Measurements from ENCODE around the gene METTL26.

Gene METTL26

DNA sequence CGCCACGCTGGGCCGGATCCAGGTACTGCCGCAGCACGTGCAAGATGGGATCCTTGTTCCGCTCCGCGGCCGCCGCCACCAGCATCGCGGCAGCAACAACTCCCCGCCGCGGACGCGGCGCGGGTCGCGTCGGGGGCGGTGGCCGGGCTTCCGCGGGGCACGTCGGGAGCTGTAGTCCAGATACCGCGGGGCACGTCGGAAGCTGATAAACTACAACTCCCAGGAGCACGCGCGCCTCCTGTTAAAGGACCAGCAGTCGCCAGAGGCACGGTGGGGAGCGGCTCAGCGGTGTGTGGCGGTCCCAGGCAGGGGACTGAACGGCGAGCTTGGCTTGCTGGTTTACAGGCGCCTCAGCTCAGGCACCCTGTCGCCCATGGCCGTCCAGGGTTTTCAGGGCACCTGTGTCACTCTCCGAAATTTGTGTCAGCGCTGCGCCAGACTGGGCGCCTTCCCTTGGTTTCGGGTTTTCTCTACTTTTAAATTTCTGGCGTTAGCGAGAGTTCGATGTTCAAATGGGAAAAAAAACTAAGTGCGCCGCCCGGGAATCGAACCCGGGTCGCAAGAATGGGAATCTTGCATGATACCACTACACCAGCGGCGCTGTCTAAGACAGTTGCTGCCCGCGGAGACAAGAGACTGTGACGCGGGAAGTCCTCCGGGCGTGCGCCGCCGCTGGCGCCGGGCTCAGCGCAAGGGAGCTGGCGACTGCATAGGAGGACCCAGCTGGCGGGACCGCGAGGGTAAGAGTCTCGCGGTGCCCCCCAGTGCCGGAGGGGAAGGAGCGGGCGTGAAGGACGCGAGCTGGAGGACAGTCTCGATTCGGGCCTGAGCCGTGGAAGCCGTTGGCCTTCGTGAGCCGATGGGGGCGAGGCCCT lies at the start of gene METTL26:
METTL26 (minus strand) TSS at position 100 of the 875 bp plus-strand sequence; CDS start at position 85, 15 bp downstream.
- peak; percentile 66 for DNase-seq

DNA sequence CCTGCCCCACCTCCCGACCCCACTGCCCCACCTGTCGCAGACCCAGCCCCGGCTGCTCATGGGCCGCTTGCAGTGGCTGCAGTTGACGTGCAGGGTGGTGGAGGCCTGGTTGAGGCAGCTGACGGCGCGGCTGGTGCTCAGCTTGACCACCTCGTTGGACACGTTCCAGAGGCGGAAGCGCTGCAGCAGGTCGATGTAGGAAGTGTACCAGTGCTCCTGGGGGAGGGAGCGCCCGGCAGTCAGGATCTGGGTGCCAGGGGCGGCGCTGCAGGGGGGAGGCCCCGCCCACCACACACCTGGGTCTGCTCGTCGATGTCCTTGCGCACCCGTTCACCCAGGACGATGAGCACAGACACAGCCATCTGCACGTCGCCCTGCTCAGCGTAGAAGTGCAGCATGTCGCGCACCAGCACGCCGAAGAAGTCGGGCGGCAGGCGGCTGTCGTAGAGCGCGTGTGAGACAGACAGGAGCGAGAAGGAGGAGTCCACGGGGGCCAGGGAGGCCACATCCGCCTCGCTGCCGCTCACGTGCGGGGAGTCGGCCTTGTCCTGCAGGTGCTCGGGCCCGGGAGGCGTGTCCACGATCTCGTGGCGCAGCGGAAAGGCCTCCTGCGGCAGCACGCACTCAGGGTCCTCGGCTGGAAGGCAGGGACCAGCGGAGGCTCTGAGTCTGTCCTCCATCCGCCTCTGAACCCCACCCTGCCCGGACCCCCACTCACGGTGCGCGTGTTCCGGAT lies 49.0 kb upstream of the METTL26 start:
- DNase-seq = no peak

DNA sequence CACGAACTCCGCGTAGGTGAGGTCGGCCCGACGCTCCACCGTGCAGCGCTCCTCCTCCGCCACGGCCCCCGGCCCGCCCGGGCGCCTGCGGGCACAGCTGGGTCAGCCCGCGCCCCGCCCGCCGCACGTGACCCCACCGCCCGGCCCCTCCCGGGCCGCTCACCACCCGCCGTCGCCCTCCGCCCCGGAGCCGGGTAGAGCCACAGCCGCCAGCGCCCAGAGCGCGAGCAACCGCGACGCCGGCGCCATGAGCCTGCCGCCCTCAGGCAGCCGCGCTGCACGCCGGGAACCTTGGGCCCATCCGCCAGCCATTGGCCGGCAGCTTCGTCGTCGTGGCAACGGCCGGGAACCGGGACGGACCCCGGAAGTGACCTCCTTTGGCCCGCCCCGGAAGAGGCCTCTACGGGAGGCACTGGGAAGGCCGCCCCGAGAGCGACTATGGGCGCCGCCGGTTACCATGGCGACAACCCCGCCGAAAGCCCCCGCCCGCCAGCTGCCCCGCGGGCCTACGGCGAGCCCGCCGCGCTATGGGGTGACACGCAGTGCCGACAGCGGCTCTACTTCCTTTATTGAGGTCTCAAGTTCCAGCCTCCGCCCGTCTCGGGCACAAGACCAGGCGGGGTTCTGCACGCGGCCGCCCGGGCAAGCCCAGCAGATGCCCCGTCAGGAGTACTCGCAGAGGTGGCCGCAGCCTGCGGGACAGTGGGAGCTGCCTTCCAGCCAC lies 48.1 kb upstream of the METTL26 start, which contains the start of gene JMJD8:
JMJD8 (minus strand) TSS at position 264 of the 724 bp plus-strand sequence; CDS start at position 249, 15 bp downstream.
- DNase-seq = peak; percentile 85

DNA sequence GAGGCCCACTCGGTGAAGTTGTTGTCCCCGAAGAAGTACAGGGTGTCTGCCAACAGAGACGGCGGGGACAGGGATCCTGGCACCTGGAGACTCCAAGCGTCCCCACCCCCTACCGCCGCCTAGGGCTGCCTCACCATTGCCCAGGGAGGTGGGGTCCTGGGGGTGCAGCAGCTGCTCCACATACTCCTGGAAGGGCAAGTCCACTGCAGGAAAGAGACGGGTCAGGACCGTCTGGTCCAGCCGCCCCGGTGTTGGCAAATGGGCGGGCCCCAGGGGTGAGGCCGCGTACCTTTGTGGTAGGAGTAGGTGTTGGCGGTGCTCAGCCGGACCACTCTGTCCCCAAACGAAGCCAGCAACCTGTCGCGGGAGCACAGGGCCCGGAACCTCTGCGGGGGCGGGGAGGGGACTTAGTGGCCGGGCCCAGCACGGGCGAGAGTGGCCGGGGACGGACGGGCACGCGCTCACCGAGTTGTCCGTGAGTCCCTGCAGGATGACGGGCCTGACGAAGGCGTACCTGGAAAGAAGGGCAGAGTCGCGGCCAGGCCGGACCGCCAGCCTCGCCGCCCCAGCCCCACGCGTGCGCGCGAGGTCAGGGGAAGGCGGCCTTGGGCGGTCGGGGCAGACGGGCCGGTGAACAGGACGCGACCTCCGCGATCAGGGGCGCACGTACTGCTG lies 47.4 kb upstream of the METTL26 start:
- DNase-seq = no peak

DNA sequence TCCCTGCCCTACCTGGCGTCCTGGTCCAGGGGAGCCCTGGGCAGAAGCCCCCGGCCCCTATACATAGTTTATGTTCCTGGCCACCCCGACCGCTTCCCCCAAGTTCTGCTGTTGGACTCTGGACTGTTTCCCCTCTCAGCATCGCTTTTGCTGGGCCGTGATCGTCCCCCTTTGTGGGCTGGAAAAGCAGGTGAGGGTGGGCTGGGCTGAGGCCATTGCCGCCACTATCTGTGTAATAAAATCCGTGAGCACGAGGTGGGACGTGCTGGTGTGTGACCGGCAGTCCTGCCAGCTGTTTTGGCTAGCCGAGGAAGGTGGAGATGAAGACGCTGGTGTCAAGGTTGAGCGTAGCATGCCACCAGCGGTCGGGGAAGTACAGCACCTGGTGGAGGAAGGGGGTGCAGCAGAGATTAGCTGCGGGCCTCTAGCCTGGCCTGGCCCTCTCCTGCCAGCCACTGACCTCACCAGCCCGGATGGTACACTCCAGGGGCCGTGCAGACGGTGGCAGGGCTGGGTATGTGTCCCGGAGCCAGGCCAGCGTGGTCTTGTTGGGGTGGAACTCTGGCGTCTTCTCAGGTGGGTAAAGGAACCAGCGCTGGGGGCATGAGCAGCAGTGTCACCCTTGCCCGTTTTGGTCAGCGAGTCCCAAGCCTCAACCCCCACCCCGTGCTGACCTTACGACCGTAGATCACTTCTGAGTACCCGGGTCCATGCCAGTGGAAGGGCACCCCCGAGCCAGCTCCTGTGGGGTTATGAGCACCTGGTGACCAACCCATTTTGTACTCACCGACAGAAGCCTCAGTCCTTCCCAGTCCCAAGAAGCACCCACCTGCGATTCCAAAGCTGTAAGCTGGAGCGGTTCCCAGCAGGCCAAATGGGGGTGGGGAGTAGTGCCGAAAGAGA lies 46.6 kb upstream of the METTL26 start:
- no peak for DNase-seq

DNA sequence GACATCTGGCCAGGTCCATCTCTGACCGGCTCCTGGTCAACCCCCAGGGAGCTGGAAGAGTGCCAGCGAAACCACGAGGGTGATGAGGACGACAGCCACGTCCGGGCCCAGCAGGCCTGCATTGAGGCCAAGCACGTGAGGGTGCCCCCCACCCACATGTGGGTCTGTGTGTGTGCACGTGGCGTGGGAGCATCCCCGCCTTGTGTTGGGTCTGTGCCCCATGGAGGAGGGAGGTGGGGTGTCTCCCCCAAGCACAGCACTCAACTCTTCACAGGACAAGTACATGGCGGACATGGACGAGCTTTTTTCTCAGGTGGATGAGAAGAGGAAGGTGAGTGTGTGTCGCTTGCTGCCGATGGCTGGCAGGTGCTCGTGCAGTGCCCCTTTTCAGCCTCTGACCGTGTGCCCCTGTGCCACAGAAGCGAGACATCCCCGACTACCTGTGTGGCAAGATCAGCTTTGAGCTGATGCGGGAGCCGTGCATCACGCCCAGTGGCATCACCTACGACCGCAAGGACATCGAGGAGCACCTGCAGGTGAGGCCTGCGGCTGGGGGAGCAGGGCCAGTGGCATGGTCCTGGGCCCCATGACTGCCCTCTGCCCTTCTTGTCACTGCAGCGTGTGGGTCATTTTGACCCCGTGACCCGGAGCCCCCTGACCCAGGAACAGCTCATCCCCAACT lies 45.8 kb upstream of the METTL26 start:
- no peak for DNase-seq

DNA sequence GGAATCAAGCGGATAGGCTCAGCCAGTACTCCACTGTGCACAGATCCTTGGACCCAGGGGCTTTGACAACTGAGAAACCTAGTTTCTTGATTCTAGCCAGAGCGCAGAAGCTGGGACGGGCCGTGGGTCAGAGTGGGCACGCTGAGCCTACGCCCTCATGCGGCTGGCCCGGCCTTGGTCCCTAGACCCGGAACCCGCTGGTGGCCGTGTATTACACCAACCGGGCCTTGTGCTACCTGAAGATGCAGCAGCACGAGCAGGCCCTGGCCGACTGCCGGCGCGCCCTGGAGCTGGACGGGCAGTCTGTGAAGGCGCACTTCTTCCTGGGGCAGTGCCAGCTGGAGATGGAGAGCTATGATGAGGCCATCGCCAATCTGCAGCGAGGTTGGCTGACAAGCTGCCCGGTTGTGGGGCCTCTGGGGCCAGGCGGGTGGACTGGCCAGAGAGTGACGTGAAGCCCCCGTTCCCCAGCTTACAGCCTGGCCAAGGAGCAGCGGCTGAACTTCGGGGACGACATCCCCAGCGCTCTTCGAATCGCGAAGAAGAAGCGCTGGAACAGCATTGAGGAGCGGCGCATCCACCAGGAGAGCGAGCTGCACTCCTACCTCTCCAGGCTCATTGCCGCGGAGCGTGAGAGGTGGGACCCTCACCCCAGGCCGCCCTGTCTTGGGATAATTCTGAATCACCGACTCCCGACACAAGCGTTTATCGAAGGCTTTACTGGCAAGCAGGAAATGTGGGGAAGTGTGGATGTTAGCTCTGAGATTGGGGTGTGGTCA lies 45.1 kb upstream of the METTL26 start:
- DNase-seq = no peak

DNA sequence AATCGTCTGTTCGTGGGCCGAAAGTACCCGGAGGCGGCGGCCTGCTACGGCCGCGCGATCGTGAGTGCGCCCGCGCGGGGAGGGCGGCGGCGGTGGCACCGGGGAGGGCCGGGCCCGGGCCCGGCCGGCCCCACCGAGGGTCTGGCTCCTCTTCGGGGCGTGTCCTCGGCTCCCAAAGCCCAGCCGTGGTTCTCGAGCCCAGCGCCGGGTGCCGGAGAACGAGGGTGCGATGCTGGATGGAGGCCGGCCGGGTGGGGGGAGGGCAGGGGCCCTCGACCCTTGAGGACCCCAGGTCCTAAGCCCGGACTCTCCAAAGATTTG lies 44.5 kb upstream of the METTL26 start:
- no peak for DNase-seq

DNA sequence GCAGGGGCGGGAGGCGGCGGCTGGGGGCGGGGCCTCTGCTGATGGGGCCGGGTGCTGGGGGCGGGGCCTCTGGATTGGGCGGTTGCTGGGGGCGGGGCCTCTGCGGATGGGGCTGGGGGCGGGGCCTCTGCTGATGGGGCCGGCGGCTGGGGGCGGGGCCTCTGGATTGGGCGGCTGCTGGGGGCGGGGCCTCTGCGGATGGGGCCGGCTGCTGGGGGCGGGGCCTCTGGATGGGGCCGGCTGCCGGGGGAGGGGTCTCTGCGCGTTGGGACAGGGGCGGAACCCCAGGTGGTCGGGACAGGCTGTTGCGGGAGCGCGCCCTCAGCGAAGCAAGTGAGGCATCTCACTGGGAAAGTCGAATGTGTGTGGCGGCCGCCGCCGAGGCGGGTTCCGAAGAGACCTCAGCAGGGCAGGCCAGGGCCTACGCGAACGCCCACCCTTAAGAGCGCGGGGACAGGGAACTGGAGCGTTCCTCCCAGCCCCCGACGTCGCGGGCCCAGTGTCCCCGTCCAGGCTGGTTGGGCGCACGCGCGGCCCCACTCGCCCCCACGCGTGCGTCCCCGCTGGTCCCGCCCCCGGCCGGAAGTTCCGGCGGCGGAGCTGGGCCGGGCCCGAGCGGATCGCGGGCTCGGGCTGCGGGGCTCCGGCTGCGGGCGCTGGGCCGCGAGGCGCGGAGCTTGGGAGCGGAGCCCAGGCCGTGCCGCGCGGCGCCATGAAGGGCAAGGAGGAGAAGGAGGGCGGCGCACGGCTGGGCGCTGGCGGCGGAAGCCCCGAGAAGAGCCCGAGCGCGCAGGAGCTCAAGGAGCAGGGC lies 43.9 kb upstream of the METTL26 start, which contains the start of gene STUB1:
STUB1 (plus strand) TSS at position 597 of the 811 bp plus-strand sequence; CDS start at position 713, 116 bp downstream.
- DNase-seq = no peak

DNA sequence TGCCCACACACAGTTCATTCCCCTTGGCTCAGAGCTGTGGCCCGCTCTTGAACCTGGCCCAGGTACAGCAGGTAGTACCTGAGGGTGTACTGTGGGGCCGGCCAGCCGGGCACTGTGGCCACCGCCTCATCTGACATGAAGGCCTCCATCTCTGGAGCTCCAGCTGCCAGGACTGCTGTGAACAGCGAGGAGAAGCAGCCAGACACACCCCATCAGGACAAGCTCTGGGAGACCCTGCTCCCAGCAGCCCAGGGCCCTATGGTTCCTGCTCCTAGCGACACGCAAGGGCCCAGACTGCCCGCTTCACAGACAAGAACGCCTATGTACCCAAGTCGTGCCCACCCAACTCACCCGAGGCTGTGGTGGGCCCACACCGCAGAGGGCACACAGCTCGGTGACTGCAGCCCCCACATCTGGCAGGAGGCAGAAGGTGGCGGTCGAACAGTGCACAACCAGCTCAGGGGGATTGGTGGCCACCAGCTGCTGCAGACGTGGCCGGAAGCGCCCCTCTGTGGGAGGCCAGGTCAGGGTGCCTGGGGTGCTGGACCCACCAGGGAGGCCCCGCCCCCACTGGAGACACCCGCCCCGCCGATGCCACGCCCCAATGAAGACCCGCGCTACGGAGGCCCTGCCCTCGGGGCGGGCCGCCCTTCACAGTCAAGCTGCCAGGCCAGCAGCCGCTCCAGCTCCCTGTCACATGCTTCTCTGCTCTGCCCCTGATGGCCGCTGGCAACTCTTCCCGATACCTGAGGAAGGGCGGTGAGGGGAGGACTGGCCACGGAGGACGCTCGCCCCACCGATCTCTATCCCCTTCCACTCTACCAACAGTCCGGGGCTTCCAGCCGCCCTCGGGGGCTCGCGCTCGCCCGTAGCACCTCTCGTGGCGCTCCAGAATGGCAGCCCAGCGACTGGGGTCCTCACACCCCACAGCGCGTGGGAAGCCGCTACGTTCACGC lies 43.0 kb upstream of the METTL26 start:
- DNase-seq = no peak

DNA sequence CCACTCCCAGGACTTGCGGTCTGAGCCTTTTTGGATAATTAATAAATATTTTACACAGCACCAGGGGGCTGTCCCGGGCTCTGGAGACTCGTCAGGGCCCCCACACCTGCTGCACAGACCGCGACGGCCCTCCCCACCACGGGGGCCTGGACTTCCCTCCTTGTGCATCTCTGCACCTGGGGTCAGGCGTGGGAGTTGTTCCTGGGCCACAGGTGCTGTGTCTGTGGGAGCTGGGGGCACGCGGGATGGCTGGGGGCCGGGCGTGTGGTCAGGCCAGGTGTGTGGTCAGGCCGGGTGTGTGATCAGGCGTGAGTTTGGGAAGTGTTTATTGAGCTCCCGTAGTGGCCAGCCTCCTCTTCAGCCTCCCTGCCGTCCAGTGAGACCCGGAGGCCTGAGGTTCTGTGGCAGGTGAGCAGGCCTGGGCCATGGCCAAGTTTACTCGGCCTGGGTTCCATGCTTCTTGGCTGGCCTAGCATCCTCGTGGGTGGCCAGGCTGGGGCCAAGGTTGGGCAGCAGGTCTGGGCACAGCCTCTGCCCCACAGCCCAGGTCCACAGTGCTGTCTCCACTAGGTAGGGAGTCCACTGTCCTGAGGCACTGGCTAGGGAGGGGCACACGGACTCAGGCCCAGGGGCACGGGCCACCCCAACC lies 42.2 kb upstream of the METTL26 start:
- DNase-seq = no peak

DNA sequence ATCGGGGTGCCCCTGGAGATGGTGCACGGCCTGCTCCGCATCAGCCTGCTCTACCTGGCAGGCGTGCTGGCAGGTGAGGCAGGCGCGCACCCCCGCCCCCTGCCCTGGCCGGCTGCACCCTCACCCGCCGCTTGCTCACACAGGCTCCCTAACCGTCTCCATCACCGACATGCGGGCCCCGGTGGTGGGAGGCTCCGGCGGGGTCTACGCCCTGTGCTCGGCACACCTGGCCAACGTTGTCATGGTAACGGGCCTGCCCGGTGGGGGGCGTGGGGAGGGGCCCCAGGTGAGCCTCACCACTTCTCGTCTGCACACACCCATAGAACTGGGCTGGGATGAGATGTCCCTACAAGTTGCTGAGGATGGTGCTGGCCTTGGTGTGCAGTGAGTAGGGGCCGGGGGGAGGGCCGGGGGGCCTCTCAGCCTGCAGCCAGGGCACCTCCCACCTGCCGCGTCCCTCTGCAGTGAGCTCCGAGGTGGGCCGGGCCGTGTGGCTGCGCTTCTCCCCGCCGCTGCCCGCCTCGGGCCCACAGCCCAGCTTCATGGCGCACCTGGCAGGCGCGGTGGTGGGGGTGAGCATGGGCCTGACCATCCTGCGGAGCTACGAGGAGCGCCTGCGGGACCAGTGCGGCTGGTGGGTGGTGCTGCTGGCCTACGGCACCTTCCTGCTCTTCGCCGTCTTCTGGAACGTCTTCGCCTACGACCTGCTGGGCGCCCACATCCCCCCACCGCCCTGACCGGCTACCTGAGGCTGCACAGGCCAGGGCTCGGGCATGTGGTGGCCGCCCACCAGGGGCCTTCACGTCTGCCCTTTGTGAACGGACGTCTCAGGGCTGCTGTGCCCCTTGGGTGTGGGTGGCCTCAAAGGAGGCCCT lies 41.4 kb upstream of the METTL26 start:
- DNase-seq = no peak

DNA sequence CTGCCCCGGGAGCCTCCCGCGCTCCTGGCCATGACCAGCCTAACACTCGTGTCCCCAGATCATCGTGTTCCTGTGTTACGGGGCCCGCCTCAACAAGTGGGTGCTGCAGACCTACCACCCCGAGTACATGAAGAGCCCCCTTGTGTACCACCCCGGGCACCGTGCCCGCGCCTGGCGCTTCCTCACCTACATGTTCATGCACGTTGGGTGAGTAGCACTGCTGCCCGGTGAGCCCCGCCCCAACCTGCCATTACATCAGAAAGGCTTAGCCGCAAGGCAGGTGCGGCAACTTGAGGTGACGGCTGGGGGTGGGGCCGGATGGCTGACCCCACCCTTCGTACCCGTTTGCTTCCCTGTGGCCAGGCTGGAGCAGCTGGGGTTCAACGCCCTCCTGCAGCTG lies 40.8 kb upstream of the METTL26 start:
- no peak for DNase-seq

DNA sequence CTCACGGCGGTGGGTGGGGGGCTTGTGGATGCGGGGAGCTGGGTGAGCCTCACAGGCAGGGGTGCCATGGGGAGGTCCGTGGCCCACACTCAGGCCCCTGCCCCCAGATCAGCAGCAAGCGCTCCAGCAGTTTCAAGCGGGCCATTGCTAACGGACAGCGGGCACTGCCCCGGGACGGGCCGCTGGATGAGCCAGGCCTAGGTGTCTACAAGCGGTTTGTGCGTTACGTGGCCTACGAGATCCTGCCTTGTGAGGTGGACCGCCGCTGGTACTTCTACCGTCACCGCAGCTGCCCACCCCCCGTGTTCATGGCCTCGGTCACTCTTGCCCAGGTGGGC lies 40.4 kb upstream of the METTL26 start:
- DNase-seq = no peak

DNA sequence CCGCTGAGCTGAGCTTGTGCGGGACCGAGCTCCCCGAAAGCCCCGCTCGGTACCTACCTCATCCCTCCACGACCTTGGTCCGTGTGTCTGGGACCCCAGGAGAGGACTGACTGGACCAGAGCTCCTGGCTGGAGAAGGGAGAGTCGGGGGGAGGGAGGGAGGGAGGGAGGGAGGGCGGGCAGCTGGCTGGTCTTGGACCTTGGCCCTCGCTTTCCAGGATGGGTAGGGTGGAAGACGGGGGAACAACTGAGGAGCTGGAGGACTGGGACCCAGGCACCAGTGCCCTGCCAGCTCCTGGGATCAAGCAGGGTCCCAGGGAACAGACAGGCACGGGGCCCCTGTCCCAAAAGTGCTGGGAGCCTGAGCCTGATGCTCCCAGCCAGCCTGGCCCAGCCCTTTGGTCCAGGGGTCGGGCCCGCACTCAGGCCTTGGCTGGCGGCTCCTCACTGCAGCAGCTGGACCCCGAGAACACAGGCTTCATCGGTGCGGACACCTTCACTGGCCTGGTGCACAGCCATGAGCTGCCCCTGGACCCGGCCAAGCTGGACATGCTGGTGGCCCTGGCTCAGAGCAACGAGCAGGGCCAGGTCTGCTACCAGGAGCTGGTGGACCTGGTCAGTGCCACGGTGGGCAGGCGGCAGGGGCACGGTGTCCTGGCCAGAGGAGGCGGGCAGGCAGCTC lies 39.9 kb upstream of the METTL26 start:
- no peak for DNase-seq
